ENCODE results near the gene SETD7.
"Not testable (repeated sequence)": the region's sequence is repeated elsewhere in the genome, so short reads cannot be mapped to it uniquely, and the experiment has no call there.

Gene SETD7

GRCh38 chr4:139509727-139510410 is 46.1 kb downstream of the SETD7 start:
- DNase-seq (ENCODE audit: low read depth): no peak

- DNase-seq (ENCODE audit: low read depth): no peak
Measured at GRCh38 chr4:139508581-139509237, 47.3 kb downstream of the SETD7 start.

- DNase-seq (ENCODE audit: low read depth): no peak
Measured at GRCh38 chr4:139506774-139507173, 49.2 kb downstream of the SETD7 start.

- no peak for DNase-seq (ENCODE audit: low read depth)
Measured at GRCh38 chr4:139503622-139504166, 52.3 kb downstream of the SETD7 start.

GRCh38 chr4:139501927-139502899 is 53.8 kb downstream of the SETD7 start:
- no peak for DNase-seq (ENCODE audit: low read depth)

GRCh38 chr4:139501527-139501926 is 54.5 kb downstream of the SETD7 start:
- no peak for DNase-seq (ENCODE audit: low read depth)

GRCh38 chr4:139501117-139501516 is 54.9 kb downstream of the SETD7 start:
- DNase-seq (ENCODE audit: low read depth): no peak

GRCh38 chr4:139499186-139499585 is 56.8 kb downstream of the SETD7 start:
- DNase-seq (ENCODE audit: low read depth): no peak

- DNase-seq (ENCODE audit: low read depth): no peak
Measured at GRCh38 chr4:139493176-139493575, 62.8 kb downstream of the SETD7 start.

- no peak for DNase-seq (ENCODE audit: low read depth)
Measured at GRCh38 chr4:139492429-139492828, 63.6 kb downstream of the SETD7 start.

- DNase-seq (ENCODE audit: low read depth): no peak
Measured at GRCh38 chr4:139489638-139490037, 66.4 kb downstream of the SETD7 start.

- no peak for DNase-seq (ENCODE audit: low read depth)
Measured at GRCh38 chr4:139488442-139488841, 67.6 kb downstream of the SETD7 start.

- DNase-seq (ENCODE audit: low read depth): no peak
Measured at GRCh38 chr4:139484783-139485311, 71.2 kb downstream of the SETD7 start.

GRCh38 chr4:139483000-139483399 is 73.0 kb downstream of the SETD7 start:
- no peak for DNase-seq (ENCODE audit: low read depth)

- DNase-seq (ENCODE audit: low read depth): no peak
Measured at GRCh38 chr4:139481465-139481864, 74.6 kb downstream of the SETD7 start.

- DNase-seq (ENCODE audit: low read depth): no peak
Measured at GRCh38 chr4:139476363-139476762, 79.7 kb downstream of the SETD7 start.

GRCh38 chr4:139472852-139473251 is 83.2 kb downstream of the SETD7 start:
- DNase-seq (ENCODE audit: low read depth): no peak

- DNase-seq (ENCODE audit: low read depth): no peak
Measured at GRCh38 chr4:139470997-139471665, 84.9 kb downstream of the SETD7 start.

- DNase-seq (ENCODE audit: low read depth): no peak
Measured at GRCh38 chr4:139470295-139470694, 85.7 kb downstream of the SETD7 start.

GRCh38 chr4:139469869-139470268 is 86.2 kb downstream of the SETD7 start:
- no peak for DNase-seq (ENCODE audit: low read depth)

GRCh38 chr4:139469216-139469615 is 86.8 kb downstream of the SETD7 start:
- DNase-seq (ENCODE audit: low read depth): no peak

- not testable (repeated sequence) for DNase-seq (ENCODE audit: low read depth)
Measured at GRCh38 chr4:139468756-139469155, 87.3 kb downstream of the SETD7 start.

Data from stimulated activated CD8-positive, alpha-beta memory T cell treated with anti-CD3 and anti-CD28 coated beads, Interleukin-12 subunit alpha, Interleukin-12 subunit beta, amount 100 ng/mL, for 1 hour (primary cell).